Measurements from ENCODE around the gene UBE2Q2.
"Not testable (repeated sequence)": the region's sequence is repeated elsewhere in the genome, so short reads cannot be mapped to it uniquely, and the experiment has no call there.

Gene UBE2Q2

GRCh38 chr15:75842722-75843677 lies at the start of gene UBE2Q2:
UBE2Q2 (plus strand) TSS chr15:75843447; CDS start chr15:75843667, 220 bp downstream.
- DNase-seq (ENCODE audit: low read depth in 3 of 3) = peak in 2 of 3 donors; percentile 45 to 60

- DNase-seq (ENCODE audit: low read depth in 3 of 3) = no peak
Measured at GRCh38 chr15:75796321-75796720, 46.9 kb upstream of the UBE2Q2 start.

GRCh38 chr15:75797146-75797545 lies 46.1 kb upstream of the UBE2Q2 start:
- not testable (repeated sequence) for DNase-seq (ENCODE audit: low read depth in 3 of 3)

DNA sequence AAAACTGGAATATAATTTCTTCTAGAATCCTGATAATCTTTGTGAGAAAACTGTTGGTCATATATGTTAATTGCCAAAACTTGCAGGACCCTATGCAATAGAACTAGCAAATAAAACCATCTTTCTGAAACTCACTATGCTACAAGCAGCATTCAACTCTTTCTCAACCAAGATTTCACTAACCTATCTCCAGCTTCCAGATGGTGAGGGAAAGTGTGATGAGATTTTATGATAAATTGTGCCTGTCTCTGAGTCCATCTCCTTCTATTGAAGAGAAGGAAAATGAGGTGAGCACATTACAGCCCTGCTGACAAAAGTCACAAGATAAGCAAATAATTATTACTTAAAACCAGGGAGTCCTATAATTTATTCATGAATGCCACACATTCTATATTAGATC lies 44.1 kb upstream of the UBE2Q2 start:
- no peak for DNase-seq (ENCODE audit: low read depth in 3 of 3)

DNA sequence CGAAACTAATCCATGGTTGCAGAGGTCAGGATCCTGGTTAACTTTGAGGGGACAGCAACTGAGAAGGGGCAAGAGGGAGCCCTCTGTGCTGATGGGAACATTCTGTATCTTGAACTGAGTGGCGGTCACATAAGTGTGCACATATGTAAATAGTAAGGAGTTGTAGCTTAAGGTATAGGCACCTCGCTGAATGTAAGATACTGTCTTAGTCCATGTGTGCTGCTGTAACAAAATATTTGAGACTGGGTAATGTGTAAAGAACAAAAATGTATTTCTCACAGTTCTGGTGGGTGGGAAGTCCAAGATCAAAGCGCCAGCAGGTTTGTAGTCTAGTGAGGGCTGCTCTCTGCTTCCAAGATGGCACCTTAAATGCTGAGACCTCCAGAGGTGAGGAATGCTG lies 42.8 kb upstream of the UBE2Q2 start:
- not testable (repeated sequence) for DNase-seq (ENCODE audit: low read depth in 3 of 3)

DNA sequence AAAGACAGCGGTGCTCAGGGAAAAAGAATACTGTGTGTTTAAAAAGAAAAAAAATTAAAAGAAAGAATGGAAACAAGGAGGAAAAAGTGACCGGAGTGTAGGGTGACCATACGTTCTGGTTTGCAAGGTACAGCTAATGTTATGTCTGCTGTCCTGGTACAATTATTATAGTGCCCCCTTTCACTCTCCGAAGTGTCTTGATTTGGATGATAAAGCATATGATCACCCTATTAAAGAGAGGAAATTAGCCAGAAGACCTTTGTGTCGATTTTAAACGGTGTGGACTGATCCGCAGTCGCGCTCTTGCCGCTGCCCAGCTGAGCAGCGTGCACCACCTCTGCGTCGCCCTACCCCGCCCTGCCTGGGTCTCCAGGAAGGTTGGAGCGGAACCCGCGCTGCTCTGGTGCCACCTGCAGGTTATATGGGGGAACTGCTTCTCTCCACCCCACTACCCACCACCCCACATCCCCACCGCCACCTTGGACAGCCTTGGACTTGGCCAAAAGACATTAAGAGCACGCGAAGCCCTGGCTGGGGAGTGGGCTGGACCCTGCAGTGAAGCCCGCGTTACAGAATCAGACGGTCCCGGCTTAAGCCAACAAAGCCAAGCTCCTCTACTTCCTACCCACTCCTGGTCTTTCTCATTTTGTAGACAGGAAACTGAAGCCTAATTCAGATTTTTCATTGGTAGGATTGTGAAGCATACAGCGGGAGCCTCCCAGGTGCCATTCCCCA lies 41.2 kb upstream of the UBE2Q2 start:
- DNase-seq (ENCODE audit: low read depth in 3 of 3) = peak; percentile 68 to 72 (median 71)

DNA sequence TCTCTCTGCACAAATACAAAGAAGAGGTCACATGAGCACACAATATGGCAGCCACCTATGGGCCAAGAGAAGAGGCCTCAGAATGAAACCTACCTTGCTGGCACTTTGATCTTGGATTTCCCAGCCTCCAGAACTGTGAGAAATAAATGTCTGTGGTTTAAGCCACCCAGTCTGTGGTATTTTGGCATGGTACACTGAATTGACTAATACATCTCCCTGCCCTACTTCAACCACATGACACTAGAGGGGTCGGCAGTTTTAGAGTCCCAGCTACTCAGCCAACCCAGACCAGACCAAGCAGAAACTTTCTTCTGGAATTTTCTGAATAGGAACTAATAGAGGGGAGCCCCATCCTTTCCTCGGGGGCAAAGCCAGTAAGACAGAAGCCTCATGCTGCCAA lies 35.8 kb upstream of the UBE2Q2 start:
- DNase-seq (ENCODE audit: low read depth in 3 of 3) = not testable (repeated sequence)

DNA sequence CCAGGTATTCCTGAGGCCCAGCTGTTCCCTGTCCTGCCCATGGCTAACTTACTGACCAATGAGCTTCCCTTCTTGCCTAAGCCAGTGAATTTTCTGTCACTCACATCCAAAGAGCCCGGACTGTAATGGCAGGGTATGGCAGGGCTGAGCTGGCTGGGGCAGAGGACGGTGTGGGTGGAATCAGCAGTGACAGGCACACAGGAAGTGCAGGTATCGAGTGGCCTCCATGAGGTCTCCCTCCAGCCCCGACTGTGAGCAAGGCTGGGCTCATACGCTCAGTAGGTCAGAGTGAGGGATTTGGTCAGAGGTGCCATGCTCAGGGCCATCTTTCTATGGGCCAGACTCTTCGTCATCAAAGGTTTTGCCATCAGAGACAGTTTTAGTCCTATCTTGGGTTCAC lies 35.2 kb upstream of the UBE2Q2 start:
- not testable (repeated sequence) for DNase-seq (ENCODE audit: low read depth in 3 of 3)

DNA sequence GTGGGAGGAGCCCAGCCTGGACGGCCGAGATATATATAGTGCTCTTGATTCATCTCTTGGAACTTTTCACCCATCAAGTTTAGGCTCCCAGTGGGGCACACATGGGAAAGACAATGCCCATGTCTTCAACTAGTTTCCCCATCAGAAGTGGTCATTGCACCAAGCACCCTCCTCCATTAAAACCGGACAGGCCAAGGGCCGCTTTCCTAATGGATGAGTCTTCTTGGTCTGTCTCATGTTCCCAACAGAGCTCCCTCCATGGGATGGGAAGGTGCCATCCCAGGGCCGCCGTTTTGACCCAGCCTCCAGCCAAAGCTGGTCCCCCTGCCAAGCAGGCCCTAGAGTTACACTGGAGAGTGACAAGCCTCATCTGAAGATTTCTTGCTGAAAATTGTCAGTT lies 34.7 kb upstream of the UBE2Q2 start:
- no peak for DNase-seq (ENCODE audit: low read depth in 3 of 3)

- DNase-seq (ENCODE audit: low read depth in 3 of 3) = no peak
Measured at GRCh38 chr15:75809986-75810750, 33.1 kb upstream of the UBE2Q2 start.

DNA sequence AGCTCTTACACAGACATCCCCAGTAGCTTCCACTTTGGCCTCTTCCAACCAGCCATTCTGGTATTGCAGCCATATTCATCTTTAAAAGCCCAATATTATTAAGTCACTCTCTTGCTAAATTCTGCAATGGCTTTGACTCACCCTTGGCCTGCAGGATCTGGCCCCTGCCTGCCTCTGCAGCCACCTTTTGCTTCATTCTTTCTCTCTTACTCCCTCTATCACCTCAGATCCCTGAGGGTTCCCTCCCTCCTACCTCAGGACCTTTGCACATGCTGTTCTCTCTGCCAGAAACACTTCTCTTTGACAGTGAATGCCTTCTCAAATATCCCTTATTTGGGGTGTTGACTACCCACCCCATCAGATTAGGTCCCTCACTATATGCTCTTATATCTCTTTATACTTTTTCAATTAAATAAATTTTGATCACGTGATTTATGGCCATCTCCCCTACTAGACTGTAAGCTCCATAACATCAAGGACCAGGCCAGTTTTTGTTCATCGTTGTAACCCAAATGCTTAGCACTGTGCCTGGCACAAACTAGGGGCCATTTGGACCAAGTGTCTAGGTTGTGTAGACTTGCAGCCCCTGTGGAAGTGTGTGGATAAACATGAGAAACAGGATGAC lies 32.3 kb upstream of the UBE2Q2 start:
- no peak for DNase-seq (ENCODE audit: low read depth in 3 of 3)

DNA sequence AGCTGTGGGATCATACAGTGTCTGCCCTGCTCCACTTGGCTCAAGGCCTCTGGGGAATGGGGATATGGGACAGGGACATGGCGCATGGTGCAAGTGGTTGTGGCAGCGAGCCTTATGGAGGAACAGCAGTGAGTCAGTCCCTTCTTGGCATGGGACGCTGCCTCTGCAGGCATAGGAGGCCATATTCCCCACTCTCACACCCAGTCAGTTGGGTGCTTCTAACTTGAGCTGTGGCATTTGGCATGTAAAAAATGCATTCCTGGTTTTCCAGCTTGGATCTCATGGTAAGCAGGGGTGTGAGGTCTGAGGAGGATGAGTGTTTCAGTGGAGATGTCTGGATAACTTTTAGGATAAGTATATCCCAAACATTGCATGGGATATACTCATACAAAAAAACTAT lies 31.6 kb upstream of the UBE2Q2 start:
- DNase-seq (ENCODE audit: low read depth in 3 of 3) = no peak

- no peak for DNase-seq (ENCODE audit: low read depth in 3 of 3)
Measured at GRCh38 chr15:75814794-75815193, 28.5 kb upstream of the UBE2Q2 start.

GRCh38 chr15:75815811-75816719 lies 27.2 kb upstream of the UBE2Q2 start:
- no peak for DNase-seq (ENCODE audit: low read depth in 3 of 3)

DNA sequence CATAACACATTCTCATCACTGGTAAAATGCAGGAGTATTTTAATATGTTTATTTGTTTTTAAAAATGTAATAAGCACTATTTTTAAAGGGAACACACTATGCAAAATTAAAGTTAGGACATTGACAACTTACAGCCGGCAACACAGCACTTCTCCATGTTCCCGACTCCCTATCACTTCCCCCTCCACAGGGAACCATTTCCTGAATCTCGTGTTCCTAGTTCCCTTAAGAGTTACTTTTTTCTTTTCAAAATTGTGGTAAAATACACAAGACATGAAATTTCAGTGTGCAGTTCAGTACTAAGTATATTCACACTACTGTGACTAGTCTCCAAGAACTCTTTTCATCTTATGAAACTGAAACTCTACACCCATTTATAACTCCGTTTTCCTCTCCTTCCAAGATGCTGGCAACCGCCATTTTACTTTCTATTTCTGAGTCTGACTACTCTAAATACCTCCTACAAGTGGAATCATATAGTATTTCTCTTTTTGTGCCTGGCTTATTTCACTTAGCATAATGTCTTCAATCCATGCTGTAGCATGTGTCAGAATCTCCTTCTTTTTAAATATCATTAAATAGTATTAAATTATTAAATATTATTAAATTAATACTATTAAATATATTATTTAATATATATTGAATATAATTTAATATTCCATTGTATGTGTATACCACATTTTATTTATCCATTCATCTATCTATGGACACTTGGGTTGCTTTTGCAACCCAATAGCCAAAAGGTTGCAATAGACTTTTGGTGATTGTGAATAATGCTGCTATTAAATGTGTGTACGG lies 25.9 kb upstream of the UBE2Q2 start:
- DNase-seq (ENCODE audit: low read depth in 3 of 3) = no peak

GRCh38 chr15:75820206-75820605 lies 23.0 kb upstream of the UBE2Q2 start:
- DNase-seq (ENCODE audit: low read depth in 3 of 3) = no peak

DNA sequence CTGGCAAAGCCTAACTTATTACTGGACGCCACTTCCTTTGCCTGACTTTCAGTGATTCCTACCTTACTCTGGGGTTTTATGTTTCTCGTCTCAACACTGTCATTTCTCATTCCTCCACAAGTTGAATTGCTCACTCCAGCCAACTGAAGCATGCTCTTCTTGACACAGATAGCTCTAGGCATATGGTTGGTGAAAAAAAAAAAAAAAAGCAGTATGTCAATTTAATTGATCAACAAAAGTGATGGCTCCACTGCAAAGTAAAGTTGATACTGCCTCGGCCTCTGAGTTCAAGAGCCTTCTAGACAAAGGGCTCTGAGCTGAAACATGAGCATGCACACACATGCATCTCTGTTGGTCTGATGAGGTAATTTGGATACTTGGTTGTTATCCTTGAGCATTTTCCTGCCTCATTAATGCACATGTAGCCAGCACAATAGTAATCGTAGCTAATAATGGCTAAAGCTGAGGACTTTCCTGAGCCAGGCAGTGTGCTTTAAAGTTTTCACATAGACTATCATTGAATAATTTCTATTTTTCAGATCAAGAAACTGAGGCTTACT lies 21.4 kb upstream of the UBE2Q2 start:
- no peak for DNase-seq (ENCODE audit: low read depth in 3 of 3)

DNA sequence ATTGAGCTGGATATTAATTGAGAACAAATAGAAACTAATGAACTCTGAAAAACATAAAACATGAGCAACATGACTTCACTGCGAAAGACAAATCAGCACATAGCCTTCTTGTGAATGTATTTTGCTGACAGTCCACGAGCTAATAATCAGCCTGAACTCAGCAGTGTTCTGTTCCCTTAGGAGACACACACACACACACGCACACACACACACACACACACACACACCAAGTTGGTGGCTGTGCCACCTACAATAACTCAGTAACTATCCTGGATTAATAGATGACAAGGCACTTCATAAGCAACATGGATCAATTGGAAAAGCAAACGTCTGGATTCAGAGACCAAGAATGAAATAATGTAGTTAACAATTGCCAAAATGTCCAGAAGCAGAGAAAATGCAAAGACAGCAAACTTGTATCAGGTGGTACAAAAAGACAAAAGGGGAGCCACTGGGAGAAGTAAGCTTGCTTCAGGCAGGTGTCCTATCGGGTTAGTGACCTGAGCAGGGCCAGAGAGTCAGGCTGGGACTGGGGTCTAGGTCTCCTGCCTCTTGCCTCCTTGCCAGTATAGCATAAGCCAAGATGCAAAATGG lies 20.5 kb upstream of the UBE2Q2 start:
- DNase-seq (ENCODE audit: low read depth in 3 of 3) = no peak
